PC-3 (cell line): Measurements from ENCODE around the gene HES1. TPM values are rescaled to one million over a fixed set of nuclear protein-coding genes. Genes with fewer than 3 reads are reported as not detected.

Experiments used
- ATAC-seq: fragments of 200-7000 bp; cut with Tn5 transposase; 2 replicates; pipeline ENCODE4 v1.9.1; 2020; ENCODE audit warnings: mild to moderate bottlenecking, moderate library complexity
- BruUV-seq: library from RNA; stranded (reverse); fragments of 400-500 nt; replicated peaks from 2 replicates; lab custom pipeline; 2021; lab: Mats Ljungman, UMichigan
- CTCF ChIA-PET: fragments of 300-600 bp; sonication (Branson Sonifier 250); formaldehyde crosslinking; loops from one replicate; lab custom pipeline; 2022; ENCODE audit warnings: antibody characterized with exemption; lab: Charles Lee
- POLR2A ChIA-PET: fragments of 300-600 bp; sonication (Branson Sonifier 250); formaldehyde crosslinking; loops from one replicate; lab custom pipeline; 2022; ENCODE audit warnings: antibody characterized with exemption; ENCODE audit not compliant: unreplicated experiment; lab: Charles Lee
- DNase-seq: peaks from one replicate; pipeline ENCODE4 v3.0.0-alpha.2; 2015
- H2AFZ ChIP-seq: fragments of 300-600 bp; sonication (generic); 2 replicates; pipeline ENCODE4 v1.6.0; 2016; ENCODE audit warnings: antibody characterized with exemption, low read length
- H3F3A ChIP-seq: fragments of 300-600 bp; sonication (generic); one replicate; pipeline ENCODE4 v1.6.0; 2017; ENCODE audit warnings: antibody characterized with exemption, low read length, control low read depth, mild to moderate bottlenecking; ENCODE audit not compliant: unreplicated experiment
- H3K27ac ChIP-seq: fragments of 300-600 bp; sonication (generic); 2 replicates; pipeline ENCODE4 v1.5.1; 2016; ENCODE audit warnings: mild to moderate bottlenecking, low read length
- H3K27me3 ChIP-seq: fragments of 300-600 bp; sonication (generic); 2 replicates; pipeline ENCODE4 v1.6.1; 2016; ENCODE audit warnings: low read length, mixed read lengths
- H3K36me3 ChIP-seq: fragments of 300-600 bp; sonication (generic); 2 replicates; pipeline ENCODE4 v1.6.1; 2016; ENCODE audit warnings: low read depth, mixed run types, low read length, mixed read lengths
- H3K4me1 ChIP-seq: fragments of 300-600 bp; sonication (generic); 2 replicates; pipeline ENCODE4 v1.5.1; 2016; ENCODE audit warnings: low read length; ENCODE audit not compliant: insufficient read depth
- H3K4me2 ChIP-seq: fragments of 300-600 bp; sonication (generic); 2 replicates; pipeline ENCODE4 v1.6.0; 2016; ENCODE audit warnings: low read length
- H3K4me3 ChIP-seq: fragments of 300-600 bp; sonication (generic); 2 replicates; pipeline ENCODE4 v1.5.1; 2016; ENCODE audit warnings: mild to moderate bottlenecking, low read length, mixed read lengths
- H3K79me2 ChIP-seq: fragments of 300-600 bp; sonication (generic); 2 replicates; pipeline ENCODE4 v1.6.1; 2017; ENCODE audit warnings: low read length, mixed read lengths
- H3K9ac ChIP-seq: fragments of 300-600 bp; sonication (generic); 2 replicates; pipeline ENCODE4 v1.6.0; 2016; ENCODE audit warnings: mild to moderate bottlenecking, low read length
- H3K9me2 ChIP-seq: fragments of 300-600 bp; sonication (generic); replicated peaks from 2 replicates; pipeline ENCODE4 v1.6.1; 2016; ENCODE audit warnings: mixed run types, low read length, mixed read lengths
- H3K9me3 ChIP-seq: fragments of 300-600 bp; sonication (generic); 2 replicates; pipeline ENCODE4 v1.6.1; 2016; ENCODE audit warnings: low read length, mixed read lengths
- H4K20me1 ChIP-seq: fragments of 300-600 bp; sonication (generic); 2 replicates; pipeline ENCODE4 v1.6.1; 2016; ENCODE audit warnings: low read length, mixed read lengths
- EZH2 ChIP-seq: fragments of 300-600 bp; sonication (generic); IDR thresholded peaks from one replicate; pipeline ENCODE4 v1.6.1; 2017; ENCODE audit warnings: antibody characterized with exemption, mild to moderate bottlenecking, low read length; ENCODE audit not compliant: unreplicated experiment
- EZH2phosphoT487 ChIP-seq: fragments of 300-600 bp; sonication (generic); IDR thresholded peaks from 2 replicates; pipeline ENCODE4 v1.6.1; 2018; ENCODE audit warnings: mild to moderate bottlenecking, antibody characterized with exemption, low read length, borderline replicate concordance
- intact Hi-C: fragments of 100-400 bp; cut with micrococcal nuclease; formaldehyde crosslinking; loops from 2 replicates; pipeline ENCODE4 v1.9.0; 2023
- total RNA-seq: library from RNA; depleted of rRNA; stranded (reverse); fragments of >200 nt; gene quantifications from 2 replicates; pipeline ENCODE4 v1.2.3, GENCODE V29; 2014
- TF ChIP-seq, protein P1 (sequence below): fragments of 300-600 bp; sonication (generic); conservative IDR thresholded peaks from 2 replicates; pipeline ENCODE4 v1.5.1; 2017; ENCODE audit warnings: antibody characterized with exemption, low read depth, mild to moderate bottlenecking, low read length

Gene HES1
- total RNA-seq, 1 experiment from 2014 or later = 906 TPM

DNA sequence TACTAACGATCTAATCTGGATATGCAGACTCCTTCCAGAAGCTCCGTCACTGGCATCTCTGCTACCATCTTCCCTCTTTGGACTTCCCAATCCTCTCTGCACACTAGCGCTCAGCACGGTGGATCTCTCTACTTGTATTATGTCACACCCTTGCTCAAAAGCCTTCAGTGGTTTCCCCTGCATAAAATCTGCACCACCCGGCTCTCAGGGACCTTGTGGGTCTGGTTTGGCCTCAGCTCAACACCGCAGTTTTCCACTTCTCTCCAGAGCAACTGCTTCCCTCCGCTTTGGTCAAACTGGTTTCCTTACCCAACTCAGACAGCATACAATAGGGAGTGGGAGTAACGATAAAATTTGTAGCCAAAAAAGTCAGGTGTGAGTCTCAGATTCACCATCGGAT is 30.7 kb upstream of the HES1 start:
- no peak overlapping the region for H3K4me2 ChIP-seq
- no peaks in the 10 kb centered on the region for H3K9me3 ChIP-seq
- H3K27me3 ChIP-seq = no peaks in the 10 kb centered on the region
- peaks cover 9% of the 10 kb centered on the region for H3K4me1 ChIP-seq
- H3K36me3 ChIP-seq = no peaks in the 10 kb centered on the region
- ChIA-PET CTCF (no interaction called here), POLR2A (interaction anchor here (0.6 kb wide), 1 partner anchor 25 kb away, joined by 3 read pairs; no protein-coding TSS in a partner anchor)
- no peaks in the 10 kb centered on the region for H3K79me2 ChIP-seq
- BruUV-seq = no TSS peak
- ATAC-seq = no peak
- TF ChIP-seq, protein P1, sequence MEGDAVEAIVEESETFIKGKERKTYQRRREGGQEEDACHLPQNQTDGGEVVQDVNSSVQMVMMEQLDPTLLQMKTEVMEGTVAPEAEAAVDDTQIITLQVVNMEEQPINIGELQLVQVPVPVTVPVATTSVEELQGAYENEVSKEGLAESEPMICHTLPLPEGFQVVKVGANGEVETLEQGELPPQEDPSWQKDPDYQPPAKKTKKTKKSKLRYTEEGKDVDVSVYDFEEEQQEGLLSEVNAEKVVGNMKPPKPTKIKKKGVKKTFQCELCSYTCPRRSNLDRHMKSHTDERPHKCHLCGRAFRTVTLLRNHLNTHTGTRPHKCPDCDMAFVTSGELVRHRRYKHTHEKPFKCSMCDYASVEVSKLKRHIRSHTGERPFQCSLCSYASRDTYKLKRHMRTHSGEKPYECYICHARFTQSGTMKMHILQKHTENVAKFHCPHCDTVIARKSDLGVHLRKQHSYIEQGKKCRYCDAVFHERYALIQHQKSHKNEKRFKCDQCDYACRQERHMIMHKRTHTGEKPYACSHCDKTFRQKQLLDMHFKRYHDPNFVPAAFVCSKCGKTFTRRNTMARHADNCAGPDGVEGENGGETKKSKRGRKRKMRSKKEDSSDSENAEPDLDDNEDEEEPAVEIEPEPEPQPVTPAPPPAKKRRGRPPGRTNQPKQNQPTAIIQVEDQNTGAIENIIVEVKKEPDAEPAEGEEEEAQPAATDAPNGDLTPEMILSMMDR = no peak
- TF ChIP-seq EZH2 (no peak), EZH2phosphoT487 (no peak)
- no peak for DNase-seq
- H3K27ac ChIP-seq = no peak overlapping the region
- no peak overlapping the region for H3K9ac ChIP-seq
- H4K20me1 ChIP-seq = no peaks in the 10 kb centered on the region
- no peak overlapping the region for H3K4me3 ChIP-seq
- intact Hi-C loops = no loop called here
- no peaks in the 10 kb centered on the region for H3F3A ChIP-seq
- no peak overlapping the region for H2AFZ ChIP-seq
- no peaks in the 10 kb centered on the region for H3K9me2 ChIP-seq

DNA sequence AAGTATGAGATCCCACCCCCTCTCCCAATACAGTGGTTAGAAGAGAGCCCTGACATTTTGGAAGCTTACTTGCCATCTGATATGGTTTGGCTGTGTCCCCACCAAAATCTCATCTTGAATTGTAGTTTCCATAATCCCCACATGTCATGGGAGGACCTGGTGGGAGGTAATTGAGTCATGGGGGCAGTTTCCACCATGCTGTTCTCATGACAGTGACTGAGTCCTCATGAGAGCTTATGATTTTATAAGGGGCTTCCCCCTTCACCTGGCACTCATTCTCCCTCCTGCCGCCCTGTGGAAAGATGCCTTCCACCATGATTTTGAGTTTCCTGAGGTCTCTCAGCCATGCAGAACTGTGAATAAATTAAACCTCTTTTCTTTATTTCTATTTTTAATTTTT is 28.8 kb upstream of the HES1 start:
- H3K4me3 ChIP-seq = no peak overlapping the region
- CTCF ChIA-PET = no interaction called here
- H3K27ac ChIP-seq = no peak overlapping the region
- H3K27me3 ChIP-seq = no peaks in the 10 kb centered on the region
- H3K9me3 ChIP-seq = no peaks in the 10 kb centered on the region
- H2AFZ ChIP-seq = no peak overlapping the region
- H4K20me1 ChIP-seq = no peaks in the 10 kb centered on the region
- POLR2A ChIA-PET = no interaction called here
- no TSS peak for BruUV-seq
- H3K4me2 ChIP-seq = no peak overlapping the region
- no peaks in the 10 kb centered on the region for H3K9me2 ChIP-seq
- TF ChIP-seq EZH2 = no peak
- TF ChIP-seq EZH2phosphoT487 = no peak
- TF ChIP-seq, protein P1 = no peak
- H3F3A ChIP-seq = no peaks in the 10 kb centered on the region
- no peaks in the 10 kb centered on the region for H3K79me2 ChIP-seq
- H3K36me3 ChIP-seq = no peaks in the 10 kb centered on the region
- intact Hi-C loops = no loop called here
- H3K4me1 ChIP-seq = peaks cover 10% of the 10 kb centered on the region
- no peak for ATAC-seq
- no peak overlapping the region for H3K9ac ChIP-seq
- no peak for DNase-seq

DNA sequence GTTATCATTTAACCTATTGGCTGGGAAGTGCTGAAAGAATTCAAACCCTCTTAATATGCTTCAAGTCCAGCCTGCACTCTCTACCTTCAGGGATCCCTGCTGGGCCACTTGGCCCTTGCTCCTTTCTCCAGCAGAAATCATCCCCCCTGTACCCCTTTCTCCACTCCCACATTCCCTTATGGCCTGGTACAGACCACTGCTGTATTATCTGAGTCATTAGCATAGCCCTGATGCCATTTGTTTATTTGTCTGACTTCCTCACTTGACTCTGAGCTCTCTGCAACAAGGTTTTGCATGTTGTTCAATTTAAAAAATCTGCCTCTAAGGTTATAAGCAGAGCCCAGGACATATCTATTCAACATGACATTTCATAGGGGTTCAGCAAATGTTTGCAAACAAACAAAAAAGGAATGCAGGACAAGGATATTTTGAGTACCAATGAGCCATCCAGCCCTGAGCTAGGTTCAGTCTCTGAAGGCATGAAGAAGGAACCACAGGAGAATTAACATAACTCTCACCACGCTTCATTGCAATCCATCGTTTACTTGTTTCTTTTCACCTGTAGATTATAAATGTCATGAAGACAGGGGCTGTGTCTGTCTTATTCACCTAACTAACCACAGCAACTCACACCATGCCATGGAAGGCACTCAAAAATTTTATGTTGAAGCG is 26.6 kb upstream of the HES1 start:
- Histone ChIP-seq H3K4me2 (no peak overlapping the region), H3K9me3 (no peaks in the 10 kb centered on the region), H3F3A (no peaks in the 10 kb centered on the region), H3K9me2 (no peaks in the 10 kb centered on the region), H4K20me1 (no peaks in the 10 kb centered on the region), H3K79me2 (no peaks in the 10 kb centered on the region), H3K4me3 (no peak overlapping the region), H3K27ac (no peak overlapping the region), H3K27me3 (no peaks in the 10 kb centered on the region), H3K9ac (no peak overlapping the region), H3K36me3 (no peaks in the 10 kb centered on the region), H2AFZ (no peak overlapping the region), H3K4me1 (peaks cover 15% of the 10 kb centered on the region)
- DNase-seq = no peak
- BruUV-seq = no TSS peak
- intact Hi-C loops = no loop called here
- ATAC-seq = no peak
- POLR2A ChIA-PET = no interaction called here
- CTCF ChIA-PET = no interaction called here
- TF ChIP-seq, protein P1 = no peak
- TF ChIP-seq EZH2 (no peak), EZH2phosphoT487 (no peak)
